Measurements from ENCODE around the gene MIEF2. TPM values are rescaled to one million over a fixed set of nuclear protein-coding genes. Genes with fewer than 3 reads are reported as not detected.

MIEF2 gene
- total and polyA plus RNA-seq, 10 of the 15 experiments (the other 5 are each of a cell fraction or from before 2014, with no cell fraction given) = 0.16 to 9.2 (median 4.1) TPM

- no peaks in the 10 kb centered on the region for H3K27me3 ChIP-seq (replicated peaks in 1 of 2; ENCODE audit: control insufficient read depth in 2 of 2, insufficient read depth in 2 of 2, low read length in 1 of 2)
- peak overlapping the region; percentile 90 for H3K9ac ChIP-seq (ENCODE audit: control insufficient read depth, insufficient read depth, low read length)
- H3K4me3 ChIP-seq = peak overlapping the region; percentile 89
- peak overlapping the region; percentile 56 for H3K4me2 ChIP-seq (ENCODE audit: control insufficient read depth, insufficient read depth)
- TF ChIP-seq PAX5 (IDR thresholded peaks at IDR 0.05; ENCODE audit: borderline replicate concordance, low read depth, low read length) = 0 out of 2 replicates have a peak, but pooled peaks have one; percentile 1
- peak; percentile 1; the same call in 1 of the 2 replicates for TF ChIP-seq CBFB (IDR thresholded peaks at IDR 0.05; ENCODE audit: low read depth)
- no peak for TF ChIP-seq ZNF207 (IDR thresholded peaks at IDR 0.05; ENCODE audit: borderline replicate concordance)
- peak; percentile 80 for TF ChIP-seq SPI1 (IDR thresholded peaks at IDR 0.05; ENCODE audit: borderline replicate concordance, insufficient read depth, low read depth, low read length)
- no peak for FAIRE-seq
- H3K79me2 ChIP-seq (ENCODE audit: control insufficient read depth, insufficient read depth, low read length) = peaks cover 73% of the 10 kb centered on the region
- no peaks in the 10 kb centered on the region for H3K9me3 ChIP-seq (replicated peaks; ENCODE audit: control insufficient read depth, insufficient read depth, low read length)
- peaks cover 0 to 9% of the 10 kb centered on the region in 2 experiments; a peak in 1 of 4 replicates for H3K36me3 ChIP-seq (ENCODE audit: control insufficient read depth in 2 of 2, insufficient read depth in 2 of 2, low read length in 1 of 2)
- RAD21 ChIA-PET (ENCODE audit: unreplicated experiment) = no interaction called here
- peaks cover 7% of the 10 kb centered on the region; the same call in 1 of the 2 replicates for H4K20me1 ChIP-seq (ENCODE audit: control insufficient read depth, insufficient read depth)
- no peak for DNase-seq (ENCODE audit: low read depth, low spot score)
- intact Hi-C loops (cut with micrococcal nuclease; ENCODE audit: unreplicated experiment) = loop anchor here (2.0 to 5.0 kb wide), 2 partner anchors 55 to 133 kb away; partner anchors contain the start of genes ALKBH5 and MIEF2
- H3K27ac ChIP-seq (ENCODE audit: control insufficient read depth, insufficient read depth) = peak overlapping the region; percentile 84
- CTCF ChIA-PET = no interaction called here
- SMC1A ChIA-PET (ENCODE audit: uncharacterized antibody, unreplicated experiment) = no interaction called here
- POLR2A ChIA-PET = no interaction called here
- H2AFZ ChIP-seq (ENCODE audit: control insufficient read depth, low read depth, low read length) = peak overlapping the region; percentile 98
- peaks cover 22% of the 10 kb centered on the region for H3K4me1 ChIP-seq (ENCODE audit: control insufficient read depth, insufficient read depth, low read length)
- in situ Hi-C loops (cut with MboI) = no loop called here
- ATAC-seq = peak; percentile 3; the same call in 1 of the 3 replicates
- BruUV-seq (replicated peaks) = TSS peak; percentile 76
- 12% methylated on average over 18 of the region's 18 CpGs for WGBS (ENCODE audit: insufficient coverage, insufficient replicate concordance, low lambda C conversion rate, missing lambda C conversion rate)
These were observed 55.1 kb downstream of the MIEF2 start for GRCh38 chr17:18315562-18315922.

- Histone ChIP-seq H3K4me1 (ENCODE audit: control insufficient read depth, insufficient read depth, low read length) (peaks cover 22% of the 10 kb centered on the region), H3K4me2 (ENCODE audit: control insufficient read depth, insufficient read depth) (peak overlapping the region; percentile 56), H3K4me3 (peak overlapping the region; percentile 89), H3K9ac (ENCODE audit: control insufficient read depth, insufficient read depth, low read length) (peak overlapping the region; percentile 90), H3K27ac (ENCODE audit: control insufficient read depth, insufficient read depth) (peak overlapping the region; percentile 84; the same call in 1 of the 2 replicates), H3K79me2 (ENCODE audit: control insufficient read depth, insufficient read depth, low read length) (peaks cover 73% of the 10 kb centered on the region), H3K27me3 (replicated peaks in 1 of 2; ENCODE audit: control insufficient read depth in 2 of 2, insufficient read depth in 2 of 2, low read length in 1 of 2) (no peaks in the 10 kb centered on the region), H3K36me3 (ENCODE audit: control insufficient read depth in 2 of 2, insufficient read depth in 2 of 2, low read length in 1 of 2) (peaks cover 0 to 9% of the 10 kb centered on the region in 2 experiments; a peak in 1 of 4 replicates), H4K20me1 (ENCODE audit: control insufficient read depth, insufficient read depth) (peaks cover 8% of the 10 kb centered on the region; the same call in 1 of the 2 replicates), H3K9me3 (replicated peaks; ENCODE audit: control insufficient read depth, insufficient read depth, low read length) (no peaks in the 10 kb centered on the region), H2AFZ (ENCODE audit: control insufficient read depth, low read depth, low read length) (no peak overlapping the region)
- POLR2A ChIA-PET = no interaction called here
- DNase-seq (ENCODE audit: low read depth, low spot score) (no peak), ATAC-seq (no peak), FAIRE-seq (no peak)
- no peak for TF ChIP-seq SRF (IDR thresholded peaks at IDR 0.05; ENCODE audit: low read depth in 2 of 2, low read length in 2 of 2)
- TF ChIP-seq MLLT1 (IDR thresholded peaks at IDR 0.05) = peak; percentile 25; the same call in 1 of the 2 replicates
- RAD21 ChIA-PET (ENCODE audit: unreplicated experiment) = no interaction called here
- CTCF ChIA-PET = no interaction called here
- SMC1A ChIA-PET (ENCODE audit: uncharacterized antibody, unreplicated experiment) = no interaction called here
- BruUV-seq (replicated peaks) = no TSS peak
- intact Hi-C loops (cut with micrococcal nuclease; ENCODE audit: unreplicated experiment) (loop anchor here (2.0 to 5.0 kb wide), 2 partner anchors 55 to 134 kb away; partner anchors contain the start of genes ALKBH5 and MIEF2), in situ Hi-C loops (cut with MboI) (no loop called here)
- 62% methylated on average over 11 of the region's 11 CpGs for WGBS (ENCODE audit: insufficient coverage, insufficient replicate concordance, low lambda C conversion rate, missing lambda C conversion rate)
These were observed 55.5 kb downstream of the MIEF2 start for GRCh38 chr17:18315961-18316360.

Other genes with a start within 250 kb of the MIEF2 start
Only the 7 nearest of the 12 such genes appear.
- gene ALKBH5, start 76.8 kb upstream of the MIEF2 start, total RNA-seq (2014; rRNA removed) = 62.7 and 65.9 TPM in 2 replicates
- gene ALKBH5, start 76.8 kb upstream of the MIEF2 start, total RNA-seq (2014; rRNA removed; fragmentation: Illumina TruSeq; extraction: Trizol) = 45.0 and 47.0 TPM in 2 replicates
- gene ALKBH5, start 76.8 kb upstream of the MIEF2 start, total RNA-seq (2021) = 77.0 and 78.3 TPM in 2 replicates
- gene ALKBH5, start 76.8 kb upstream of the MIEF2 start, polyA plus RNA-seq (2011; rRNA removed) = 98.6 and 99.9 TPM in 2 replicates
- gene ALKBH5, start 76.8 kb upstream of the MIEF2 start, polyA plus RNA-seq (2014; fragmentation: Illumina TruSeq; extraction: Trizol) = 34.8 and 44.7 TPM in 2 replicates
- 10 to 100 TPM; 13.7 to 31.8 TPM for gene ALKBH5, start 76.8 kb upstream of the MIEF2 start, polyA plus RNA-seq (2014; fragmentation: Nextera tagmentation; extraction: Ambion mirVana)
- gene ALKBH5, start 76.8 kb upstream of the MIEF2 start, polyA plus RNA-seq (2014; rRNA removed) = 51.8 and 54.0 TPM in 2 replicates
- gene ALKBH5, start 76.8 kb upstream of the MIEF2 start, polyA plus RNA-seq (2016; fragmentation: Nextera tagmentation; extraction: Ambion mirVana) = 10 to 100 TPM; 53.0 to 59.3 TPM
- gene LLGL1, start 35.0 kb upstream of the MIEF2 start, total RNA-seq (2014; rRNA removed) = 5.9 and 7.8 TPM in 2 replicates
- 1.9 and 3.0 TPM in 2 replicates for gene LLGL1, start 35.0 kb upstream of the MIEF2 start, total RNA-seq (2014; rRNA removed; fragmentation: Illumina TruSeq; extraction: Trizol)
- 8.8 and 9.2 TPM in 2 replicates for gene LLGL1, start 35.0 kb upstream of the MIEF2 start, total RNA-seq (2021)
- 1.5 and 3.7 TPM in 2 replicates for gene LLGL1, start 35.0 kb upstream of the MIEF2 start, polyA plus RNA-seq (2011; rRNA removed)
- 0.70 and 2.0 TPM in 2 replicates for gene LLGL1, start 35.0 kb upstream of the MIEF2 start, polyA plus RNA-seq (2014; fragmentation: Illumina TruSeq; extraction: Trizol)
- under 1 TPM; 0.02 TPM for gene LLGL1, start 35.0 kb upstream of the MIEF2 start, polyA plus RNA-seq (2014; fragmentation: Nextera tagmentation; extraction: Ambion mirVana)
- gene LLGL1, start 35.0 kb upstream of the MIEF2 start, polyA plus RNA-seq (2014; rRNA removed) = 8.7 and 9.8 TPM in 2 replicates
- gene LLGL1, start 35.0 kb upstream of the MIEF2 start, polyA plus RNA-seq (2016; fragmentation: Nextera tagmentation; extraction: Ambion mirVana) = 1 to 10 TPM in 1 of 2 experiments, under 1 TPM in 1; 0.82 to 1.3 TPM
- 109 and 118 TPM in 2 replicates for gene FLII, start 1.9 kb upstream of the MIEF2 start, total RNA-seq (2014; rRNA removed)
- gene FLII, start 1.9 kb upstream of the MIEF2 start, total RNA-seq (2014; rRNA removed; fragmentation: Illumina TruSeq; extraction: Trizol) = 83.1 and 84.3 TPM in 2 replicates
- 169 and 182 TPM in 2 replicates for gene FLII, start 1.9 kb upstream of the MIEF2 start, total RNA-seq (2021)
- gene FLII, start 1.9 kb upstream of the MIEF2 start, polyA plus RNA-seq (2011; rRNA removed) = 110 and 200 TPM in 2 replicates
- gene FLII, start 1.9 kb upstream of the MIEF2 start, polyA plus RNA-seq (2014; fragmentation: Illumina TruSeq; extraction: Trizol) = 75.4 and 94.4 TPM in 2 replicates
- 10 to 100 TPM; 22.2 to 33.0 TPM for gene FLII, start 1.9 kb upstream of the MIEF2 start, polyA plus RNA-seq (2014; fragmentation: Nextera tagmentation; extraction: Ambion mirVana)
- 122 and 124 TPM in 2 replicates for gene FLII, start 1.9 kb upstream of the MIEF2 start, polyA plus RNA-seq (2014; rRNA removed)
- gene FLII, start 1.9 kb upstream of the MIEF2 start, polyA plus RNA-seq (2016; fragmentation: Nextera tagmentation; extraction: Ambion mirVana) = 100 to 1,000 TPM; 128 to 139 TPM
- gene TOP3A, start 54.3 kb downstream of the MIEF2 start, total RNA-seq (2014; rRNA removed) = 32.8 and 39.5 TPM in 2 replicates
- 31.3 and 33.6 TPM in 2 replicates for gene TOP3A, start 54.3 kb downstream of the MIEF2 start, total RNA-seq (2014; rRNA removed; fragmentation: Illumina TruSeq; extraction: Trizol)
- 50.0 and 51.9 TPM in 2 replicates for gene TOP3A, start 54.3 kb downstream of the MIEF2 start, total RNA-seq (2021)
- 21.6 and 25.3 TPM in 2 replicates for gene TOP3A, start 54.3 kb downstream of the MIEF2 start, polyA plus RNA-seq (2011; rRNA removed)
- gene TOP3A, start 54.3 kb downstream of the MIEF2 start, polyA plus RNA-seq (2014; fragmentation: Illumina TruSeq; extraction: Trizol) = 22.8 and 30.8 TPM in 2 replicates
- gene TOP3A, start 54.3 kb downstream of the MIEF2 start, polyA plus RNA-seq (2014; fragmentation: Nextera tagmentation; extraction: Ambion mirVana) = 10 to 100 TPM in 1 of 2 experiments, 1 to 10 TPM in 1; 4.2 to 11.5 TPM
- 30.0 and 30.2 TPM in 2 replicates for gene TOP3A, start 54.3 kb downstream of the MIEF2 start, polyA plus RNA-seq (2014; rRNA removed)
- 10 to 100 TPM; 35.3 to 39.4 TPM for gene TOP3A, start 54.3 kb downstream of the MIEF2 start, polyA plus RNA-seq (2016; fragmentation: Nextera tagmentation; extraction: Ambion mirVana)
- 10.4 and 11.6 TPM in 2 replicates for gene SMCR8, start 54.6 kb downstream of the MIEF2 start, total RNA-seq (2014; rRNA removed)
- gene SMCR8, start 54.6 kb downstream of the MIEF2 start, total RNA-seq (2014; rRNA removed; fragmentation: Illumina TruSeq; extraction: Trizol) = 9.6 and 10.9 TPM in 2 replicates
- 14.6 and 16.4 TPM in 2 replicates for gene SMCR8, start 54.6 kb downstream of the MIEF2 start, total RNA-seq (2021)
- gene SMCR8, start 54.6 kb downstream of the MIEF2 start, polyA plus RNA-seq (2011; rRNA removed) = 5.3 and 6.4 TPM in 2 replicates
- 12.1 and 13.4 TPM in 2 replicates for gene SMCR8, start 54.6 kb downstream of the MIEF2 start, polyA plus RNA-seq (2014; fragmentation: Illumina TruSeq; extraction: Trizol)
- under 1 TPM; 0.52 to 0.77 TPM for gene SMCR8, start 54.6 kb downstream of the MIEF2 start, polyA plus RNA-seq (2014; fragmentation: Nextera tagmentation; extraction: Ambion mirVana)
- gene SMCR8, start 54.6 kb downstream of the MIEF2 start, polyA plus RNA-seq (2014; rRNA removed) = 9.7 and 9.9 TPM in 2 replicates
- 1 to 10 TPM; 4.5 to 4.7 TPM for gene SMCR8, start 54.6 kb downstream of the MIEF2 start, polyA plus RNA-seq (2016; fragmentation: Nextera tagmentation; extraction: Ambion mirVana)
- 36.6 and 38.8 TPM in 2 replicates for gene SHMT1, start 102.9 kb downstream of the MIEF2 start, total RNA-seq (2014; rRNA removed)
- 23.5 and 27.2 TPM in 2 replicates for gene SHMT1, start 102.9 kb downstream of the MIEF2 start, total RNA-seq (2014; rRNA removed; fragmentation: Illumina TruSeq; extraction: Trizol)
- 34.9 and 38.0 TPM in 2 replicates for gene SHMT1, start 102.9 kb downstream of the MIEF2 start, total RNA-seq (2021)
- gene SHMT1, start 102.9 kb downstream of the MIEF2 start, polyA plus RNA-seq (2011; rRNA removed) = 14.6 and 21.7 TPM in 2 replicates
- 21.9 and 31.3 TPM in 2 replicates for gene SHMT1, start 102.9 kb downstream of the MIEF2 start, polyA plus RNA-seq (2014; fragmentation: Illumina TruSeq; extraction: Trizol)
- gene SHMT1, start 102.9 kb downstream of the MIEF2 start, polyA plus RNA-seq (2014; fragmentation: Nextera tagmentation; extraction: Ambion mirVana) = 1 to 10 TPM; 5.2 to 7.5 TPM
- gene SHMT1, start 102.9 kb downstream of the MIEF2 start, polyA plus RNA-seq (2014; rRNA removed) = 38.0 and 39.6 TPM in 2 replicates
- 10 to 100 TPM; 59.7 to 60.1 TPM for gene SHMT1, start 102.9 kb downstream of the MIEF2 start, polyA plus RNA-seq (2016; fragmentation: Nextera tagmentation; extraction: Ambion mirVana)
- not detected in 2 replicates for gene EVPLL, start 117.1 kb downstream of the MIEF2 start, total RNA-seq (2014; rRNA removed)
- not detected in 2 replicates for gene EVPLL, start 117.1 kb downstream of the MIEF2 start, total RNA-seq (2014; rRNA removed; fragmentation: Illumina TruSeq; extraction: Trizol)
- not detected in 2 replicates for gene EVPLL, start 117.1 kb downstream of the MIEF2 start, total RNA-seq (2021)
- not detected in 2 replicates for gene EVPLL, start 117.1 kb downstream of the MIEF2 start, polyA plus RNA-seq (2011; rRNA removed)
- gene EVPLL, start 117.1 kb downstream of the MIEF2 start, polyA plus RNA-seq (2014; fragmentation: Illumina TruSeq; extraction: Trizol) = not detected in 2 replicates
- gene EVPLL, start 117.1 kb downstream of the MIEF2 start, polyA plus RNA-seq (2014; fragmentation: Nextera tagmentation; extraction: Ambion mirVana) = not detected
- gene EVPLL, start 117.1 kb downstream of the MIEF2 start, polyA plus RNA-seq (2014; rRNA removed) = not detected in 2 replicates
- not detected for gene EVPLL, start 117.1 kb downstream of the MIEF2 start, polyA plus RNA-seq (2016; fragmentation: Nextera tagmentation; extraction: Ambion mirVana)

Data from GM12878 (cell line).